H1 (cell line): Measurements from ENCODE around the gene DMXL2. TPM values are rescaled to one million over a fixed set of nuclear protein-coding genes. Genes with fewer than 3 reads are reported as not detected.

ENCODE experiments used
- CTCF ChIA-PET: fragments of 300-600 bp; sonication (Branson Sonifier 250); formaldehyde crosslinking; loops from one replicate; lab custom pipeline; 2021; ENCODE audit not compliant: partially characterized antibody; lab: Charles Lee
- POLR2A ChIA-PET: fragments of 300-600 bp; sonication (Branson Sonifier 250); formaldehyde crosslinking; loops from one replicate; lab custom pipeline; 2021; ENCODE audit warnings: inconsistent platforms; ENCODE audit not compliant: partially characterized antibody; lab: Charles Lee
- DNase-seq, 2 experiments: peaks; one replicate each; pipeline versions ENCODE4 v3.0.0 to v3.0.0-alpha.2; 2010 to 2022; ENCODE audit warnings: low spot score in 2 of 2, low read depth in 1 of 2, mixed read lengths in 1 of 2
- FAIRE-seq: peaks from 2 replicates; lab custom pipeline; 2011; peaks lifted over from hg19 to GRCh38; lab: Jason Lieb, UNC
- H2AFZ ChIP-seq: 2 replicates; pipeline ENCODE4 v1.8.1; 2012; ENCODE audit warnings: low read length, inconsistent platforms
- H2AK5ac ChIP-seq: 2 replicates; pipeline ENCODE4 v1.6.1; 2013; ENCODE audit warnings: low read depth, low read length
- H2BK120ac ChIP-seq: replicated peaks from 2 replicates; pipeline ENCODE3; 2013; ENCODE audit warnings: low read depth, low read length, inconsistent platforms
- H2BK12ac ChIP-seq: 2 replicates; pipeline ENCODE4 v1.6.1; 2013; ENCODE audit warnings: low read depth, low read length
- H2BK15ac ChIP-seq: 2 replicates; pipeline ENCODE4 v1.6.1; 2013; ENCODE audit warnings: low read length
- H2BK20ac ChIP-seq: 2 replicates; pipeline ENCODE4 v1.6.1; 2013; ENCODE audit warnings: low read length
- H2BK5ac ChIP-seq: 2 replicates; pipeline ENCODE4 v1.6.1; 2013; ENCODE audit warnings: low read depth, low read length
- H3K14ac ChIP-seq: 2 replicates; pipeline ENCODE4 v1.6.1; 2013; ENCODE audit warnings: inconsistent platforms; ENCODE audit not compliant: insufficient read length
- H3K18ac ChIP-seq: 2 replicates; pipeline ENCODE4 v1.6.1; 2013; ENCODE audit warnings: low read length; ENCODE audit errors: extremely low read depth
- H3K23ac ChIP-seq: 2 replicates; pipeline ENCODE4 v1.6.1; 2013; ENCODE audit warnings: inconsistent platforms; ENCODE audit not compliant: insufficient read length
- H3K23me2 ChIP-seq: 2 replicates; pipeline ENCODE4 v1.6.1; 2013; ENCODE audit warnings: low read depth, low read length
- H3K27ac ChIP-seq: 2 replicates; pipeline ENCODE4 v1.6.1; 2011; ENCODE audit warnings: low read depth, low read length, inconsistent platforms
- H3K27me3 ChIP-seq, 4 experiments: replicated peaks in 1 of 4; 1 replicate in 1 of 4; 2 replicates in 3 of 4; pipeline versions ENCODE4 v1.6.1 to v1.8.1; 2011 to 2013; ENCODE audit warnings: low read length in 3 of 4, mild to moderate bottlenecking in 3 of 4, inconsistent platforms in 2 of 4, mixed read lengths in 2 of 4, moderate library complexity in 1 of 4; ENCODE audit not compliant: control insufficient read depth in 3 of 4, insufficient read depth in 3 of 4; ENCODE audit errors: extremely low read depth in 1 of 4
- H3K36me3 ChIP-seq, 4 experiments: 2 replicates each; pipeline versions ENCODE4 v1.6.1 to v1.8.1; 2011 to 2013; ENCODE audit warnings: mild to moderate bottlenecking in 4 of 4, low read length in 3 of 4, moderate library complexity in 2 of 4, control low read depth in 1 of 4, inconsistent platforms in 1 of 4; ENCODE audit not compliant: insufficient read depth in 4 of 4, control insufficient read depth in 2 of 4
- H3K4ac ChIP-seq: replicated peaks from 2 replicates; pipeline ENCODE3; 2013; ENCODE audit warnings: low read length, low read depth, mixed read lengths, inconsistent platforms; ENCODE audit not compliant: insufficient read length
- H3K4me1 ChIP-seq, 4 experiments: replicated peaks in 1 of 4; 1 replicate in 1 of 4; 2 replicates in 3 of 4; pipeline versions ENCODE4 v1.6.1 to v1.8.1; 2011 to 2013; ENCODE audit warnings: low read length in 3 of 4, inconsistent platforms in 2 of 4, mixed read lengths in 1 of 4; ENCODE audit not compliant: insufficient read depth in 4 of 4, control insufficient read depth in 3 of 4
- H3K4me2 ChIP-seq, 2 experiments: 2 replicates each; pipeline versions ENCODE4 v1.6.1 to v1.8.1; 2011 to 2013; ENCODE audit warnings: low read depth in 2 of 2, low read length in 2 of 2, control low read depth in 1 of 2, inconsistent platforms in 1 of 2, mild to moderate bottlenecking in 1 of 2; ENCODE audit not compliant: insufficient read depth in 1 of 2
- H3K4me3 ChIP-seq, 4 experiments: fragments of 200-600, 300-600 bp in 1 of 4; sonication (generic), shearing (Covaris generic), sonication (Bioruptor Twin) in 1 of 4; 2 replicates each; pipeline versions ENCODE4 v1.5.1 to v1.8.1; 2011 to 2016; ENCODE audit warnings: low read length in 4 of 4, low read depth in 3 of 4, control low read depth in 2 of 4, inconsistent platforms in 2 of 4, mild to moderate bottlenecking in 2 of 4, mixed read lengths in 1 of 4, moderate library complexity in 1 of 4; ENCODE audit not compliant: insufficient read depth in 2 of 4; ENCODE audit errors: extremely low read depth in 1 of 4
- H3K56ac ChIP-seq: replicated peaks from 2 replicates; pipeline ENCODE3; 2013; ENCODE audit warnings: low read depth, mild to moderate bottlenecking, mixed read lengths, low read length, inconsistent platforms; ENCODE audit not compliant: insufficient read length
- H3K79me1 ChIP-seq: 2 replicates; pipeline ENCODE4 v1.6.1; 2013; ENCODE audit warnings: low read depth, low read length, control low read depth
- H3K79me2 ChIP-seq, 2 experiments: 2 replicates each; pipeline versions ENCODE4 v1.6.1 to v1.8.1; 2012 to 2013; ENCODE audit warnings: low read length in 2 of 2, mild to moderate bottlenecking in 2 of 2, inconsistent platforms in 1 of 2; ENCODE audit not compliant: insufficient read depth in 2 of 2, control insufficient read depth in 1 of 2
- H3K9ac ChIP-seq, 4 experiments: replicated peaks in 1 of 4; 1 replicate in 1 of 4; 2 replicates in 3 of 4; pipeline versions ENCODE4 v1.6.1 to v1.8.1; 2011 to 2013; ENCODE audit warnings: low read depth in 3 of 4, low read length in 3 of 4, control low read depth in 2 of 4, mild to moderate bottlenecking in 2 of 4, moderate library complexity in 2 of 4, inconsistent platforms in 1 of 4; ENCODE audit errors: extremely low read depth in 1 of 4
- H3K9me3 ChIP-seq, 2 experiments: 2 replicates each; pipeline versions ENCODE4 v1.6.1 to v1.8.1; 2012 to 2013; ENCODE audit warnings: mild to moderate bottlenecking in 2 of 2, moderate library complexity in 2 of 2, control low read depth in 1 of 2, inconsistent platforms in 1 of 2, low read depth in 1 of 2, low read length in 1 of 2, mixed read lengths in 1 of 2; ENCODE audit not compliant: insufficient read depth in 2 of 2
- H4K20me1 ChIP-seq, 2 experiments: replicated peaks in 1 of 2; 2 replicates each; pipeline versions ENCODE3 to v1.8.1; 2011 to 2013; ENCODE audit warnings: inconsistent platforms in 2 of 2, low read length in 2 of 2, mild to moderate bottlenecking in 1 of 2; ENCODE audit not compliant: insufficient read depth in 2 of 2, control insufficient read depth in 1 of 2
- H4K5ac ChIP-seq: 2 replicates; pipeline ENCODE4 v1.6.1; 2013; ENCODE audit warnings: low read length, low read depth, mixed read lengths, inconsistent platforms; ENCODE audit not compliant: insufficient read length
- H4K8ac ChIP-seq: 2 replicates; pipeline ENCODE4 v1.8.0; 2013; ENCODE audit warnings: mild to moderate bottlenecking, moderate library complexity, low read length, inconsistent platforms; ENCODE audit not compliant: insufficient read depth; ENCODE audit errors: extremely low read depth
- H4K91ac ChIP-seq: replicated peaks from 2 replicates; pipeline ENCODE3; 2013; ENCODE audit warnings: low read length, mixed read lengths, inconsistent platforms; ENCODE audit not compliant: insufficient read length
- ASH2L ChIP-seq: fragments of 200-600, 300-600 bp; sonication (generic); IDR thresholded peaks from one replicate; pipeline ENCODE4 v1.7.1; 2017; ENCODE audit warnings: low read length
- CHD1 ChIP-seq: IDR thresholded peaks from 2 replicates; pipeline ENCODE4 v1.6.1; 2012; ENCODE audit warnings: low read depth, low read length, improper control_type of control experiment
- EP300 ChIP-seq, 2 experiments: IDR thresholded peaks; 1 replicate in 1 of 2; 2 replicates in 1 of 2; pipeline ENCODE4 v1.6.1; 2011 to 2012; ENCODE audit warnings: low read depth in 2 of 2, low read length in 2 of 2, mild to moderate bottlenecking in 2 of 2, borderline replicate concordance in 1 of 2, inconsistent platforms in 1 of 2, moderate library complexity in 1 of 2
- HDAC2 ChIP-seq, 2 experiments: fragments of 300-600 bp in 1 of 2; sonication (generic) in 1 of 2; IDR thresholded peaks; 2 replicates each; pipeline ENCODE4 v1.6.1; 2011 to 2012; ENCODE audit warnings: low read depth in 2 of 2, low read length in 2 of 2, mild to moderate bottlenecking in 2 of 2, moderate library complexity in 2 of 2, borderline replicate concordance in 1 of 2, inconsistent platforms in 1 of 2
- JUN ChIP-seq: IDR thresholded peaks from 2 replicates; pipeline ENCODE4 v1.6.1; 2011; ENCODE audit warnings: low read depth, mild to moderate bottlenecking, improper control_type of control experiment, low read length
- NRF1 ChIP-seq: IDR thresholded peaks from 2 replicates; pipeline ENCODE4 v1.6.1; 2011; ENCODE audit warnings: mild to moderate bottlenecking, low read depth, low read length, improper control_type of control experiment
- RFX5 ChIP-seq: IDR thresholded peaks from 2 replicates; pipeline ENCODE4 v1.6.1; 2011; ENCODE audit warnings: low read depth, low read length, improper control_type of control experiment, borderline replicate concordance
- SAP30 ChIP-seq: fragments of 300-600 bp; sonication (generic); IDR thresholded peaks from 2 replicates; pipeline ENCODE4 v1.7.1; 2012; ENCODE audit warnings: low read length, moderate library complexity, mild to moderate bottlenecking, inconsistent platforms; ENCODE audit not compliant: insufficient read depth, insufficient replicate concordance
- SIX5 ChIP-seq: IDR thresholded peaks from 2 replicates; pipeline ENCODE4 v1.6.1; 2011; ENCODE audit warnings: mild to moderate bottlenecking, low read depth, low read length
- SRF ChIP-seq: IDR thresholded peaks from 2 replicates; pipeline ENCODE4 v1.6.1; 2011; ENCODE audit warnings: mild to moderate bottlenecking, low read depth, low read length, moderate library complexity
- TAF1 ChIP-seq: IDR thresholded peaks from 2 replicates; pipeline ENCODE4 v1.6.1; 2011; ENCODE audit warnings: mild to moderate bottlenecking, low read depth, low read length
- TBP ChIP-seq: IDR thresholded peaks from 2 replicates; pipeline ENCODE4 v1.6.1; 2011; ENCODE audit warnings: low read depth, low read length, improper control_type of control experiment
- USF2 ChIP-seq: IDR thresholded peaks from 2 replicates; pipeline ENCODE4 v1.6.1; 2011; ENCODE audit warnings: low read length, improper control_type of control experiment
- YY1 ChIP-seq: IDR thresholded peaks from 2 replicates; pipeline ENCODE4 v1.6.1; 2011; ENCODE audit warnings: low read depth, mild to moderate bottlenecking, low read length
- WGBS, 2 experiments: shearing (Covaris generic) in 1 of 2; methylation state at CpG; one replicate each; pipeline versions ENCODE4 v1.1.6 to v1.1.7; 2013 to 2015; ENCODE audit warnings: low lambda C conversion rate in 2 of 2, mixed read lengths in 2 of 2, inconsistent platforms in 1 of 2, low coverage in 1 of 2, missing lambda C conversion rate in 1 of 2; ENCODE audit not compliant: insufficient replicate concordance in 2 of 2, insufficient coverage in 1 of 2, insufficient read length in 1 of 2; ENCODE audit errors: extremely low coverage in 1 of 2, missing lambda C conversion rate in 1 of 2; 5-methylcytosine and 5-hydroxymethylcytosine counted together
- polyA plus RNA-seq, 7 experiments: library from polyadenylated mRNA; depleted of rRNA in 3 of 7; stranded (reverse) in 5 of 7; unstranded in 2 of 7; fragments of >200 nt in 5 of 7; fragments of 200-250 nt in 2 of 7; gene quantifications; 1 replicate in 5 of 7; 2 replicates in 1 of 7; 4 replicates in 1 of 7; pipeline versions ENCODE4 v1.2.1 to v1.2.3, GENCODE V29; 2011 to 2013; ENCODE audit warnings: missing spikeins in 2 of 7, mixed read lengths in 2 of 7
- total RNA-seq: library from RNA; stranded (reverse); fragmentation: NEBNext Ultra II Directional; extraction: Animal tissue kit (Norgen Biotek cat#: 25700); gene quantifications from 2 replicates; pipeline ENCODE4 v1.2.1, GENCODE V29; 2021

DMXL2 gene
- total and polyA plus RNA-seq, 2 of the 8 experiments (the other 6 are each of a cell fraction or from before 2014, with no cell fraction given): 9.5 to 10.6 TPM

- Histone ChIP-seq H3K9me3 (no peaks in the 10 kb centered on the region), H3K9ac (no peak overlapping the region), H3K27ac (no peak overlapping the region), H3K18ac (no peak overlapping the region), H3K79me1 (no peaks in the 10 kb centered on the region), H3K36me3 (no peaks in the 10 kb centered on the region), H2AFZ (no peak overlapping the region), H3K4me3 (no peak overlapping the region), H2BK5ac (no peak overlapping the region), H3K14ac (no peak overlapping the region), H3K4me2 (no peak overlapping the region), H4K20me1 (no peaks in the 10 kb centered on the region), H2BK20ac (no peak overlapping the region), H3K4ac (no peak overlapping the region), H2BK12ac (no peak overlapping the region), H3K79me2 (no peaks in the 10 kb centered on the region), H2BK120ac (no peak overlapping the region), H3K56ac (no peak overlapping the region), H3K27me3 (peaks cover 0 to 3% (median 0%) of the 10 kb centered on the region in 4 experiments; a peak in 1 of 7 replicates), H3K4me1 (no peaks in the 10 kb centered on the region; a peak in 1 of 7 replicates), H4K8ac (peak overlapping the region; percentile 28; the same call in 1 of the 2 replicates), H3K23me2 (no peaks in the 10 kb centered on the region), H2AK5ac (no peak overlapping the region), H4K5ac (no peak overlapping the region), H3K23ac (no peak overlapping the region), H2BK15ac (no peak overlapping the region), H4K91ac (no peak overlapping the region)
- no peak for TF ChIP-seq YY1
- no peak for TF ChIP-seq SIX5
- no peak for TF ChIP-seq RFX5
- no peak for TF ChIP-seq HDAC2 (IDR thresholded peaks at IDR 0.05; ENCODE audit: borderline replicate concordance in 1 of 2, low read depth in 2 of 2, low read length in 2 of 2)
- no peak for TF ChIP-seq ASH2L
- TF ChIP-seq USF2: no peak
- TF ChIP-seq NRF1: no peak
- no peak for TF ChIP-seq TBP
- TF ChIP-seq JUN: no peak
- TF ChIP-seq SRF: no peak
- TF ChIP-seq CHD1: no peak
- no peak for TF ChIP-seq TAF1
- TF ChIP-seq SAP30: no peak
- TF ChIP-seq EP300 (IDR thresholded peaks at IDR 0.05; ENCODE audit: borderline replicate concordance in 1 of 2, low read depth in 2 of 2, low read length in 2 of 2): no peak
- ChIA-PET CTCF (no interaction called here), POLR2A (no interaction called here)
- FAIRE-seq (no peak), DNase-seq (no peak)
- 76% methylated on average over 1 of the region's 1 CpG; no CpG with 5 or more reads in 1 of the 2 experiments for WGBS, 2 experiments
Observed at GRCh38 chr15:51629612-51630011, 7.0 kb upstream of the DMXL2 start.
